ENCODE results near the gene C17orf67. TPM values are rescaled to one million over a fixed set of nuclear protein-coding genes. Genes with fewer than 3 reads are reported as not detected.

The C17orf67 gene
- total RNA-seq, 4 donors from 2014 or later = 1.4 to 27.4 (median 9.4) TPM; not detected in 1

GRCh38 chr17:56819030-56819429, 14.7 kb downstream of the C17orf67 start:
- H3K4me3 ChIP-seq = no peak overlapping the region
- no peaks in the 10 kb centered on the region for H3K36me3 ChIP-seq
- no peaks in the 10 kb centered on the region for H3K4me1 ChIP-seq
- no peak for TF ChIP-seq POLR2A (IDR thresholded peaks at IDR 0.05)
- TF ChIP-seq CTCF (IDR thresholded peaks at IDR 0.05) = no peak
- H3K27ac ChIP-seq = no peak overlapping the region
- no peaks in the 10 kb centered on the region for H3K27me3 ChIP-seq
- DNase-seq = no peak
- H3K9me3 ChIP-seq = no peaks in the 10 kb centered on the region
- intact Hi-C loops (cut with DNase I; ENCODE audit: low total_unique reads) = no loop called here

DNA sequence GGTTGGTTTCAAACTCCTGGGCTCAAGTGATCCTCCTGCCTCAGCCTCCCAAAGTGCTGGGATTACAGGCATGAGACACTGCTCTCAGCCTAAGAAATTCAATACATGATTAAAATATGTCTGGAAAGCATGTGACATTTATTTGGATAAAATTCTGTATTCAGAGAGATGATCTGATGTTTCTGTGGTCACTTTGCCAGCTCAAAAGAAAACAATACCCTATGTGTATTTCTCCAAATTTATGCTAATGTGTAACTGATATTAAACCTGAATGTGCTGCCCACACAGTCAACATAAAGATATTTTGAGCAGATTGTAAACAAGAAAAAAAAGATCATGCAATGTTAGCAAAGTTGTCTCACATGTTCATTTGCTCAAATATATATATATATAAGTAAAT, 16.7 kb downstream of the C17orf67 start:
- H3K27me3 ChIP-seq = no peaks in the 10 kb centered on the region
- no peak for TF ChIP-seq CTCF (IDR thresholded peaks at IDR 0.05)
- TF ChIP-seq POLR2A (IDR thresholded peaks at IDR 0.05) = no peak
- H3K27ac ChIP-seq = no peak overlapping the region
- H3K36me3 ChIP-seq = no peaks in the 10 kb centered on the region
- no peaks in the 10 kb centered on the region for H3K4me1 ChIP-seq
- H3K4me3 ChIP-seq = no peak overlapping the region
- H3K9me3 ChIP-seq = no peaks in the 10 kb centered on the region
- no peak for DNase-seq
- intact Hi-C loops (cut with DNase I; ENCODE audit: low total_unique reads) = no loop called here

DNA sequence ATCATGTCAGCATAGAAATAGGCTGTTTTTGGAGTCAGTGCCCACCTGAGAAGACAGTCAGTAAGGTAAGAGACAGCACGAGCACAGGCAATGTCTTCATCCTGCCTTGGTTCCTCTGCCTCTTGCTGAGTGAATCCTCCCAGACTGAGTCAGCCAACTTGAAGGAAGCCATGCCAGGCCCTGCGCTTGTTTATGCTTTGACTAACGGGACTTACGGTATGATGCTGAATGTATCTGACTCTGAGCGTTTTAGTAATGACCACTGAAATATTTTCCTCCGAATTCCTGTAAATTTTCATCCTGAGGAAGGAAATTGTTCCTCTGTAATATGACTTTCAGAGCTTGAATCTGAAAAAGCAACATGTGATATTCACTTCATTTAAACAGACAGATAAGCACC, 18.0 kb downstream of the C17orf67 start:
- no peak overlapping the region for H3K27ac ChIP-seq
- no peak overlapping the region for H3K4me3 ChIP-seq
- no peak for TF ChIP-seq POLR2A (IDR thresholded peaks at IDR 0.05)
- TF ChIP-seq CTCF (IDR thresholded peaks at IDR 0.05) = no peak
- DNase-seq = no peak
- H3K27me3 ChIP-seq = no peaks in the 10 kb centered on the region
- H3K4me1 ChIP-seq = no peaks in the 10 kb centered on the region
- no peaks in the 10 kb centered on the region for H3K36me3 ChIP-seq
- intact Hi-C loops (cut with DNase I; ENCODE audit: low total_unique reads) = no loop called here
- no peaks in the 10 kb centered on the region for H3K9me3 ChIP-seq

DNA sequence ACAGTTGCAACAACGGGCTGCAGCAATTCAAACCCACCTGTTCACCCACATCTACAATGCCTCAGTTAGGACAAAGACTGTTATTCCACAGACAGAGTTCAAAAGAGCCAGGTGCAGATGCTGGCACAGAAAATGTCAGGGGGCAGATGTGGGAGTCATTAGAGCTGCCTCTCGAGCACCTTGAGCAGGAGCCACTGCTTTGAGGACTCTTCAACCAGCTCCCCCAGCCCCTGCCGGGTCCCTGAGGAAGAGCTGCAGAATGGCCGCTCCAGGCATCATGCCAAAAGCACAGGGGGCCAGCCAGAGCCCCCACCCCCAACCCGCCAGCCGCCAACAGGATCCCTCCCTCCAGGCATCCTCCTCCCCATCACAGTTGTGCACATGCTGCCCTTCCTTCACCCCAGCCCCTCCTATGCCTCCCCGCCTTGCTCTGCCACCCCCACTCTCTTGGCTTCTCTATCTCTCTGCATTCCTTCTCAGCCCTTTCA, 20.8 kb downstream of the C17orf67 start:
- no peaks in the 10 kb centered on the region for H3K9me3 ChIP-seq
- no peak overlapping the region for H3K4me3 ChIP-seq
- no peak overlapping the region for H3K27ac ChIP-seq
- DNase-seq = no peak
- H3K4me1 ChIP-seq = no peaks in the 10 kb centered on the region
- H3K27me3 ChIP-seq = no peaks in the 10 kb centered on the region
- intact Hi-C loops (cut with DNase I; ENCODE audit: low total_unique reads) = no loop called here
- no peaks in the 10 kb centered on the region for H3K36me3 ChIP-seq
- TF ChIP-seq POLR2A (IDR thresholded peaks at IDR 0.05) (no peak), CTCF (IDR thresholded peaks at IDR 0.05) (no peak)

DNA sequence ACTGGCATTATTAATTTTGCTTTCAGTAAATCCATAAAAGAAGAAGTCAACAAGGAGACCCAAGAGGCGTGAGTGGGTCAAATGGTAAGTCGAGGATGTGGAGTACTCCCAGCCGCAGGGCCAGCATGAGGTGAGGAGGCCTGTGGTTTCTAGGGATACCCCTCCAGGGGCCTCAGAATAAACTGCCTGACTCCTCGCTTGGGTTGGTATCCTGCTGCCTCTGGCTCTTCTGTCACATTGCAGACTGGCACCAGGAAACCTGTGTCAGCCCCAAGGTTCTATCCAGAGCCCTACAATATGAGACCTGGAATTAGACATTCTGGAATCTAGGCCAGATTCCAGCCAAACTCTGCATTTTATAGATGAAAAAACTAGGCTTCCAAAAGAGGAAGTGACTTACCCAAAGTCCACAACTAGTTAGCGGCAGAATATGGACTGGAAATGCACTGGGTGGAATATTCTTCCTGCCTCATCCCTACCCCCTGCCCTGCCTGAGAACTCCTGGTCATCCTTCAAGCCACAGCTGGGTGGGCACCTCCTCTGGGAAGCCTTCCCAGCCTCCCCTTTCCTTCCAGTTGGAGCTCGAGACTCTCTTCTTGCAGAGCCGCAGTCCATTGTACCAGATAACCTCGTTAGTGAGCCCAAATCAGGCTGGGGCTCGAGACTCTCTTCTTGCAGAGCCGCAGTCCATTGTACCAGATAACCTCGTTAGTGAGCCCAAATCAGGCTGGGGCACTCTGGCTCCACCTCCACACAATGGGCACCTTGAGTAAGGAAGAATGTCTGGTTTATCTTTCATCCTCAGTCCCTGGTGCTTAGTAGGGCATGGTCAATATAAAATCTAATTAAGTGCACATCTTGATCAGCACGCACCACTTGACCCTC, 22.6 kb downstream of the C17orf67 start:
- Histone ChIP-seq H3K27ac (no peak overlapping the region), H3K4me1 (no peaks in the 10 kb centered on the region), H3K9me3 (no peaks in the 10 kb centered on the region), H3K27me3 (no peaks in the 10 kb centered on the region), H3K4me3 (no peak overlapping the region), H3K36me3 (no peaks in the 10 kb centered on the region)
- TF ChIP-seq POLR2A (IDR thresholded peaks at IDR 0.05) (no peak), CTCF (IDR thresholded peaks at IDR 0.05) (no peak)
- intact Hi-C loops (cut with DNase I; ENCODE audit: low total_unique reads) = no loop called here
- DNase-seq = no peak

Data from uterus (tissue), 4 donors.